Gastrocnemius medialis (tissue), 4 donors: ENCODE results near the gene CFB.

ENCODE experiments used
- POLR2A ChIP-seq, 2 donors: fragments of 450-650 bp; IDR thresholded peaks; one replicate each; pipeline ENCODE4 v1.6.1; 2017; ENCODE audit warnings: antibody characterized with exemption in 2 of 2, mild to moderate bottlenecking in 2 of 2, moderate library complexity in 2 of 2
- TF ChIP-seq, protein P1 (sequence below), 5 experiments: fragments of 450-650 bp in 3 of 5; fragments of 200-600 bp in 2 of 5; sonication (generic) in 2 of 5; IDR thresholded peaks in 4 of 5; conservative IDR thresholded peaks in 1 of 5; 1 replicate in 4 of 5; 2 replicates in 1 of 5; pipeline ENCODE4 v1.5.1; 2016 to 2019; ENCODE audit warnings: antibody characterized with exemption in 5 of 5, mild to moderate bottlenecking in 3 of 5, moderate library complexity in 3 of 5

- TF ChIP-seq, protein P1, sequence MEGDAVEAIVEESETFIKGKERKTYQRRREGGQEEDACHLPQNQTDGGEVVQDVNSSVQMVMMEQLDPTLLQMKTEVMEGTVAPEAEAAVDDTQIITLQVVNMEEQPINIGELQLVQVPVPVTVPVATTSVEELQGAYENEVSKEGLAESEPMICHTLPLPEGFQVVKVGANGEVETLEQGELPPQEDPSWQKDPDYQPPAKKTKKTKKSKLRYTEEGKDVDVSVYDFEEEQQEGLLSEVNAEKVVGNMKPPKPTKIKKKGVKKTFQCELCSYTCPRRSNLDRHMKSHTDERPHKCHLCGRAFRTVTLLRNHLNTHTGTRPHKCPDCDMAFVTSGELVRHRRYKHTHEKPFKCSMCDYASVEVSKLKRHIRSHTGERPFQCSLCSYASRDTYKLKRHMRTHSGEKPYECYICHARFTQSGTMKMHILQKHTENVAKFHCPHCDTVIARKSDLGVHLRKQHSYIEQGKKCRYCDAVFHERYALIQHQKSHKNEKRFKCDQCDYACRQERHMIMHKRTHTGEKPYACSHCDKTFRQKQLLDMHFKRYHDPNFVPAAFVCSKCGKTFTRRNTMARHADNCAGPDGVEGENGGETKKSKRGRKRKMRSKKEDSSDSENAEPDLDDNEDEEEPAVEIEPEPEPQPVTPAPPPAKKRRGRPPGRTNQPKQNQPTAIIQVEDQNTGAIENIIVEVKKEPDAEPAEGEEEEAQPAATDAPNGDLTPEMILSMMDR (IDR thresholded peaks at IDR 0.05 in 4 of 5, conservative IDR thresholded peaks at IDR 0.05 in 1 of 5): no peak
- TF ChIP-seq POLR2A (IDR thresholded peaks at IDR 0.05): no peak
These were observed 46.7 kb upstream of the CFB start for GRCh38 chr6:31899215-31899614.
